Smooth muscle cell (in vitro differentiated cells): ENCODE results near the gene POLR2L. TPM values are rescaled to one million over a fixed set of nuclear protein-coding genes. Genes with fewer than 3 reads are reported as not detected.

Source experiments
- DNase-seq: peaks from one replicate; lab custom pipeline; 2025; ENCODE audit not compliant: unreplicated experiment; lab: John Stamatoyannopoulos, UW
- H2AFZ ChIP-seq: fragments of 200-600 bp; sonication (generic); 2 replicates; pipeline ENCODE4 v1.6.0; 2016; ENCODE audit warnings: antibody characterized with exemption, low read depth, mild to moderate bottlenecking
- H3F3A ChIP-seq: fragments of 200-600 bp; sonication (generic); 2 replicates; pipeline ENCODE4 v1.6.0; 2017; ENCODE audit warnings: antibody characterized with exemption, low read depth
- H3K27ac ChIP-seq: fragments of 200-600 bp; sonication (generic); 2 replicates; pipeline ENCODE4 v1.5.1; 2016; ENCODE audit warnings: low read depth, mild to moderate bottlenecking
- H3K27me3 ChIP-seq: fragments of 200-600 bp; sonication (generic); 2 replicates; pipeline ENCODE4 v1.6.1; 2016; ENCODE audit warnings: low read depth, mild to moderate bottlenecking
- H3K36me3 ChIP-seq: fragments of 200-600 bp; sonication (generic); 2 replicates; pipeline ENCODE4 v1.5.1; 2016; ENCODE audit warnings: low read depth
- H3K4me1 ChIP-seq: fragments of 200-600 bp; sonication (generic); 2 replicates; pipeline ENCODE4 v1.5.1; 2016; ENCODE audit warnings: low read depth
- H3K4me2 ChIP-seq: fragments of 200-600 bp; sonication (generic); 2 replicates; pipeline ENCODE4 v1.6.0; 2016; ENCODE audit warnings: mild to moderate bottlenecking
- H3K4me3 ChIP-seq: fragments of 200-600 bp; sonication (generic); 2 replicates; pipeline ENCODE4 v1.5.1; 2016; ENCODE audit warnings: mild to moderate bottlenecking
- H3K79me2 ChIP-seq: fragments of 200-600 bp; sonication (generic); 2 replicates; pipeline ENCODE4 v1.6.0; 2016; ENCODE audit warnings: low read depth, mild to moderate bottlenecking
- H3K9ac ChIP-seq: fragments of 200-600 bp; sonication (generic); 2 replicates; pipeline ENCODE4 v1.6.0; 2016; ENCODE audit warnings: low read depth
- H3K9me3 ChIP-seq: fragments of 200-600 bp; sonication (generic); replicated peaks from 2 replicates; pipeline ENCODE4 v1.5.1; 2016; ENCODE audit warnings: low read depth
- H4K20me1 ChIP-seq: fragments of 200-600 bp; sonication (generic); 2 replicates; pipeline ENCODE4 v1.6.0; 2016; ENCODE audit warnings: low read depth
- WGBS: methylation state at CpG from one replicate; pipeline ENCODE4 v1.1.7; 2016; ENCODE audit warnings: low lambda C conversion rate; 5-methylcytosine and 5-hydroxymethylcytosine counted together
- polyA plus RNA-seq: library from polyadenylated mRNA; unstranded; fragments of >200 nt; fragmentation: Nextera tagmentation; extraction: Ambion mirVana; gene quantifications from 2 replicates; pipeline ENCODE4 v1.2.1, GENCODE V29; 2016
- total RNA-seq: library from RNA; depleted of rRNA; stranded (reverse); fragments of >200 nt; gene quantifications from 2 replicates; pipeline ENCODE4 v1.2.3, GENCODE V29; 2014
- TF ChIP-seq, protein P1 (sequence below): fragments of 200-600 bp; sonication (generic); IDR thresholded peaks from 2 replicates; pipeline ENCODE4 v1.5.1; 2017; ENCODE audit warnings: borderline replicate concordance, mild to moderate bottlenecking, antibody characterized with exemption; ENCODE audit not compliant: insufficient read depth, poor library complexity, severe bottlenecking

Gene POLR2L
- total and polyA plus RNA-seq, 2 experiments from 2014 or later = 51.4 to 380 TPM

DNA sequence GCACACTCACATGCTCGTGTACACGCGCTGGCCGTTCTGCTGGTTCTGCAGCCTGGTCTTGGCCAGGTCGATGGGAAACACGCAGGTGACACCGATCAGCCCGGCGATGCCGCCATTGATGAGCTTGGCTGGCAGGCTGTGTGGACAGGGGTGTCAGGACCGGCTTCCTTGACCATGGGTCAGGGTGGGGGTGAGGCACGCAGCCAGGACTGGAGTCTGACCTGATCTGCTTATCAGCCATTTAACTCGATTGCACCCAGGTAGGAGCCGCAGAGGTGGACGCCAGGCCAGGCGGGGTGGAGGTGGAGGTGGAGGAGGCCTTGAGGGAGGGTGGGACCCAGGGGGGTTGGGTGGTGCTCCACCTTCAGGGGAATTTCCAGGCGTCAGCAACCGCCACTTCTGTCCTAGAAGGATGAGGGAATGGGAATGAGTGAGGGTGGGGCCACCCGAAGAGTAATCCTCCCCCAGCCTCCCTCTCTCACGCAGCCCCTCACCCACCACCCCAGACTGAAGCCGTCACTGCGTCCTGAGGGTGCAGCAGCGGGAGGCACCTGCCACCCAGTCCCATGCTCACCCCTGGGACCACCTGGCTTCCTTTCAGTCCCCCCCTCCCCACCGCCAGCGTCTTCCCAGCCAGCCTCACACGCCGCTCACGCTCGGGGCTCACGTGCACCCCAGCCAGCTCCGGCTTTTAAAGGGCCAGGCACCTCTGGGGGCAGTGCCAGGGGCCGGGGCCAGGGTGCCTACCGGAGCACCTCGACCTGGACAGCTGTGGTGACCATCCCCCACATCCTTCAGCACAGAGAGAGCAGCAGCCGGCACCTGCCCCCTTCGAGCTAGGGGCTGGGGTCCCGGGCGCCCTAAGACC lies 47.3 kb downstream of the POLR2L start:
- Histone ChIP-seq H3K9me3 (no peaks in the 10 kb centered on the region), H3K27me3 (no peaks in the 10 kb centered on the region), H3K4me2 (no peak overlapping the region), H3F3A (peaks cover 9% of the 10 kb centered on the region), H3K27ac (no peak overlapping the region), H3K4me1 (peaks cover 16% of the 10 kb centered on the region), H3K9ac (no peak overlapping the region), H4K20me1 (peaks cover 18% of the 10 kb centered on the region), H3K4me3 (no peak overlapping the region), H3K36me3 (no peaks in the 10 kb centered on the region), H3K79me2 (no peaks in the 10 kb centered on the region), H2AFZ (no peak overlapping the region)
- no peak for DNase-seq
- 95% methylated on average over 27 of the region's 38 CpGs for WGBS
- TF ChIP-seq, protein P1, sequence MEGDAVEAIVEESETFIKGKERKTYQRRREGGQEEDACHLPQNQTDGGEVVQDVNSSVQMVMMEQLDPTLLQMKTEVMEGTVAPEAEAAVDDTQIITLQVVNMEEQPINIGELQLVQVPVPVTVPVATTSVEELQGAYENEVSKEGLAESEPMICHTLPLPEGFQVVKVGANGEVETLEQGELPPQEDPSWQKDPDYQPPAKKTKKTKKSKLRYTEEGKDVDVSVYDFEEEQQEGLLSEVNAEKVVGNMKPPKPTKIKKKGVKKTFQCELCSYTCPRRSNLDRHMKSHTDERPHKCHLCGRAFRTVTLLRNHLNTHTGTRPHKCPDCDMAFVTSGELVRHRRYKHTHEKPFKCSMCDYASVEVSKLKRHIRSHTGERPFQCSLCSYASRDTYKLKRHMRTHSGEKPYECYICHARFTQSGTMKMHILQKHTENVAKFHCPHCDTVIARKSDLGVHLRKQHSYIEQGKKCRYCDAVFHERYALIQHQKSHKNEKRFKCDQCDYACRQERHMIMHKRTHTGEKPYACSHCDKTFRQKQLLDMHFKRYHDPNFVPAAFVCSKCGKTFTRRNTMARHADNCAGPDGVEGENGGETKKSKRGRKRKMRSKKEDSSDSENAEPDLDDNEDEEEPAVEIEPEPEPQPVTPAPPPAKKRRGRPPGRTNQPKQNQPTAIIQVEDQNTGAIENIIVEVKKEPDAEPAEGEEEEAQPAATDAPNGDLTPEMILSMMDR = no peak

DNA sequence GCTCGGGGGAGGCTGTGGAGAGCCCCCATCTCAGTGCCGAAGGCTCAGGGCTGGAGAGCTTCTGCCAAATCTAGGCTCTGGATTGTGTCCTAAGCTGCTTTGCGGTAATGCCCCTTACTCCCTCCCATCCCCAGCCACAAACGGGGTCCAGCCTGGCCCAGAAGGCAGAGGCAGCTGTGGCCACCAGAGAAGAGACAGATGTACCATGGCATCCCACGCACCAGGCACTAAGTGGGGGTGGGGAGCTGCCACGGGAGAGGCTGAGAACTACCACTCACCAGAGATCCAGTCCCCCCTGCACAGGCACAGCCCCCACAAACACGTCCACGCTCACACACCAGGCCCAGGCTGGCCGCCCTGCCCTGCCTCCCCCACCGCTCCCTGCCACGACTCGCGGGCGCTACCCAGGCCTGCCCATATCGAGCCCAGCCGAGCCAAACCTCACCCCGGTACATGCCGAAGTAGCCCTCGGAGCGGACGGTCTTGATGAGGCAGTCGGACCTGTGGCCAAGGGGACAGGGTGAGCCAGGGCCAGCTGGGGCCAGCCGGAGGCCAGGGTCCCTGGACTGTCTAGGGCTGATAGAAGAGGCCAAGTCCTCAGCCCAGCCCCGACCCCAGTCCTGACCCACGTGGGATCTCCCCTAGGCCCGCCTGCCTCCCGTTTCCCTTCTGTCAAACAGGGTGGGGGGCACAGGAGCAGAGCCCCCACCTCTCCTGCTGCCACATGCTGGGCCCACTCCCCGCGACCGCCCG lies 48.1 kb downstream of the POLR2L start:
- H3K4me1 ChIP-seq = peaks cover 16% of the 10 kb centered on the region
- no peak overlapping the region for H2AFZ ChIP-seq
- H3K79me2 ChIP-seq = no peaks in the 10 kb centered on the region
- H3K4me2 ChIP-seq = no peak overlapping the region
- no peak overlapping the region for H3K4me3 ChIP-seq
- 95% methylated on average over 23 of the region's 31 CpGs for WGBS
- H3K27ac ChIP-seq = no peak overlapping the region
- TF ChIP-seq, protein P1 = no peak
- H4K20me1 ChIP-seq = peaks cover 21% of the 10 kb centered on the region
- H3K27me3 ChIP-seq = no peaks in the 10 kb centered on the region
- H3K36me3 ChIP-seq = no peaks in the 10 kb centered on the region
- no peaks in the 10 kb centered on the region for H3K9me3 ChIP-seq
- H3K9ac ChIP-seq = no peak overlapping the region
- no peak for DNase-seq
- peaks cover 9% of the 10 kb centered on the region for H3F3A ChIP-seq

DNA sequence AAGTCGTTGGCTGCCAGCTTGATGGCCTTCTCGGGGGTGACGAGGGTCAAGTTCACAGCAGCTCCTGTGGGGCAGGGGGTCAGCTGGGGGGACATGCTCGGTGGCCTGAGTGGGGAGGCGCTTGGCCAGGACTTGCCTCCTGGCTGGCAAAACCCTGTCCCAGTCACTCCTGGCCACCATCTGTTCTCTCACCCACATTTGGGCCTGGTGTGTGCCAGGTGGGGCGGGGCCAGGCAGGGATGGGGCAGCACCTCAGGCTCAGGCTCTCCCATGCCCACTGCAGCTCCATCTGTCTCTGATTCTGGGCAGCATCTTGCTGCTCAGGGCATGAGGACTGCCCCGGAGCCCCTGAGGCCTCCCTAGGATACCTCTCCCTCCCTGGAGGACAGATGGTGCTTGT lies 48.8 kb downstream of the POLR2L start:
- no peak overlapping the region for H3K27ac ChIP-seq
- peaks cover 9% of the 10 kb centered on the region for H3F3A ChIP-seq
- H3K4me1 ChIP-seq = peaks cover 16% of the 10 kb centered on the region
- H3K9ac ChIP-seq = no peak overlapping the region
- TF ChIP-seq, protein P1 = no peak
- 96% methylated on average over 7 of the region's 7 CpGs for WGBS
- no peak overlapping the region for H2AFZ ChIP-seq
- DNase-seq = no peak
- H3K4me3 ChIP-seq = no peak overlapping the region
- H3K27me3 ChIP-seq = no peaks in the 10 kb centered on the region
- no peaks in the 10 kb centered on the region for H3K79me2 ChIP-seq
- H3K36me3 ChIP-seq = no peaks in the 10 kb centered on the region
- no peak overlapping the region for H3K4me2 ChIP-seq
- H3K9me3 ChIP-seq = no peaks in the 10 kb centered on the region
- H4K20me1 ChIP-seq = peaks cover 21% of the 10 kb centered on the region
